H1 (cell line): ENCODE data around the gene PRKAR2B. TPM values are rescaled to one million over a fixed set of nuclear protein-coding genes. Genes with fewer than 3 reads are reported as not detected.

ENCODE experiments used
- GTF2F1 ChIP-seq: IDR thresholded peaks from 2 replicates; pipeline ENCODE4 v1.6.1; 2012; ENCODE audit warnings: low read depth, low read length, improper control_type of control experiment, borderline replicate concordance
- polyA plus RNA-seq, 7 experiments: library from polyadenylated mRNA; depleted of rRNA in 3 of 7; stranded (reverse) in 5 of 7; unstranded in 2 of 7; fragments of >200 nt in 5 of 7; fragments of 200-250 nt in 2 of 7; gene quantifications; 1 replicate in 5 of 7; 2 replicates in 1 of 7; 4 replicates in 1 of 7; pipeline versions ENCODE4 v1.2.1 to v1.2.3, GENCODE V29; 2011 to 2013; ENCODE audit warnings: missing spikeins in 2 of 7, mixed read lengths in 2 of 7
- total RNA-seq: library from RNA; stranded (reverse); fragmentation: NEBNext Ultra II Directional; extraction: Animal tissue kit (Norgen Biotek cat#: 25700); gene quantifications from 2 replicates; pipeline ENCODE4 v1.2.1, GENCODE V29; 2021
- TF ChIP-seq, protein P1 (sequence below): fragments of 300-600 bp; sonication (generic); IDR thresholded peaks from 2 replicates; pipeline ENCODE4 v1.7.1; 2012; ENCODE audit warnings: low read length, moderate library complexity, mild to moderate bottlenecking, inconsistent platforms; ENCODE audit not compliant: insufficient replicate concordance

Gene PRKAR2B
- total and polyA plus RNA-seq, 2 of the 8 experiments (the other 6 are each of a cell fraction or from before 2014, with no cell fraction given) = 10.4 to 37.0 TPM

DNA sequence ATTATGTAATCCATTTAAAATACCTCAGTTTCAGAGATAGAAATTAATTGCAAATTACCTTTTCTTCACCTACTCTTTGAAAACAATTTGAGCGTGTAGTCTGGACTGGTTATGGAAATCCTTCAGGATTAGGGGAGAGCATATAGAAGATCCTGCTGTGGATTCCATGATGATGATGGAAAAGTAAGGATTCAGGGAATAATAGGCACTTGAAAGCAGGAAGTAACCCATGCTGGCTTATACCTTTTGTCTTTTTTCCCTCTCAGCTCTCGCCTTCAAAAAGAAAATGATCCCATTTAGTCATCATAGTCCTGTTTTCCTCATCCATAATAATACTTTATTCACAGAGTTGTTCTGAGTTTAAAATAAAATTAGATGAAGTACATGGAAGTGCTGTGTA lies 128.7 kb downstream of the PRKAR2B start (continued):
- TF ChIP-seq, protein P1, sequence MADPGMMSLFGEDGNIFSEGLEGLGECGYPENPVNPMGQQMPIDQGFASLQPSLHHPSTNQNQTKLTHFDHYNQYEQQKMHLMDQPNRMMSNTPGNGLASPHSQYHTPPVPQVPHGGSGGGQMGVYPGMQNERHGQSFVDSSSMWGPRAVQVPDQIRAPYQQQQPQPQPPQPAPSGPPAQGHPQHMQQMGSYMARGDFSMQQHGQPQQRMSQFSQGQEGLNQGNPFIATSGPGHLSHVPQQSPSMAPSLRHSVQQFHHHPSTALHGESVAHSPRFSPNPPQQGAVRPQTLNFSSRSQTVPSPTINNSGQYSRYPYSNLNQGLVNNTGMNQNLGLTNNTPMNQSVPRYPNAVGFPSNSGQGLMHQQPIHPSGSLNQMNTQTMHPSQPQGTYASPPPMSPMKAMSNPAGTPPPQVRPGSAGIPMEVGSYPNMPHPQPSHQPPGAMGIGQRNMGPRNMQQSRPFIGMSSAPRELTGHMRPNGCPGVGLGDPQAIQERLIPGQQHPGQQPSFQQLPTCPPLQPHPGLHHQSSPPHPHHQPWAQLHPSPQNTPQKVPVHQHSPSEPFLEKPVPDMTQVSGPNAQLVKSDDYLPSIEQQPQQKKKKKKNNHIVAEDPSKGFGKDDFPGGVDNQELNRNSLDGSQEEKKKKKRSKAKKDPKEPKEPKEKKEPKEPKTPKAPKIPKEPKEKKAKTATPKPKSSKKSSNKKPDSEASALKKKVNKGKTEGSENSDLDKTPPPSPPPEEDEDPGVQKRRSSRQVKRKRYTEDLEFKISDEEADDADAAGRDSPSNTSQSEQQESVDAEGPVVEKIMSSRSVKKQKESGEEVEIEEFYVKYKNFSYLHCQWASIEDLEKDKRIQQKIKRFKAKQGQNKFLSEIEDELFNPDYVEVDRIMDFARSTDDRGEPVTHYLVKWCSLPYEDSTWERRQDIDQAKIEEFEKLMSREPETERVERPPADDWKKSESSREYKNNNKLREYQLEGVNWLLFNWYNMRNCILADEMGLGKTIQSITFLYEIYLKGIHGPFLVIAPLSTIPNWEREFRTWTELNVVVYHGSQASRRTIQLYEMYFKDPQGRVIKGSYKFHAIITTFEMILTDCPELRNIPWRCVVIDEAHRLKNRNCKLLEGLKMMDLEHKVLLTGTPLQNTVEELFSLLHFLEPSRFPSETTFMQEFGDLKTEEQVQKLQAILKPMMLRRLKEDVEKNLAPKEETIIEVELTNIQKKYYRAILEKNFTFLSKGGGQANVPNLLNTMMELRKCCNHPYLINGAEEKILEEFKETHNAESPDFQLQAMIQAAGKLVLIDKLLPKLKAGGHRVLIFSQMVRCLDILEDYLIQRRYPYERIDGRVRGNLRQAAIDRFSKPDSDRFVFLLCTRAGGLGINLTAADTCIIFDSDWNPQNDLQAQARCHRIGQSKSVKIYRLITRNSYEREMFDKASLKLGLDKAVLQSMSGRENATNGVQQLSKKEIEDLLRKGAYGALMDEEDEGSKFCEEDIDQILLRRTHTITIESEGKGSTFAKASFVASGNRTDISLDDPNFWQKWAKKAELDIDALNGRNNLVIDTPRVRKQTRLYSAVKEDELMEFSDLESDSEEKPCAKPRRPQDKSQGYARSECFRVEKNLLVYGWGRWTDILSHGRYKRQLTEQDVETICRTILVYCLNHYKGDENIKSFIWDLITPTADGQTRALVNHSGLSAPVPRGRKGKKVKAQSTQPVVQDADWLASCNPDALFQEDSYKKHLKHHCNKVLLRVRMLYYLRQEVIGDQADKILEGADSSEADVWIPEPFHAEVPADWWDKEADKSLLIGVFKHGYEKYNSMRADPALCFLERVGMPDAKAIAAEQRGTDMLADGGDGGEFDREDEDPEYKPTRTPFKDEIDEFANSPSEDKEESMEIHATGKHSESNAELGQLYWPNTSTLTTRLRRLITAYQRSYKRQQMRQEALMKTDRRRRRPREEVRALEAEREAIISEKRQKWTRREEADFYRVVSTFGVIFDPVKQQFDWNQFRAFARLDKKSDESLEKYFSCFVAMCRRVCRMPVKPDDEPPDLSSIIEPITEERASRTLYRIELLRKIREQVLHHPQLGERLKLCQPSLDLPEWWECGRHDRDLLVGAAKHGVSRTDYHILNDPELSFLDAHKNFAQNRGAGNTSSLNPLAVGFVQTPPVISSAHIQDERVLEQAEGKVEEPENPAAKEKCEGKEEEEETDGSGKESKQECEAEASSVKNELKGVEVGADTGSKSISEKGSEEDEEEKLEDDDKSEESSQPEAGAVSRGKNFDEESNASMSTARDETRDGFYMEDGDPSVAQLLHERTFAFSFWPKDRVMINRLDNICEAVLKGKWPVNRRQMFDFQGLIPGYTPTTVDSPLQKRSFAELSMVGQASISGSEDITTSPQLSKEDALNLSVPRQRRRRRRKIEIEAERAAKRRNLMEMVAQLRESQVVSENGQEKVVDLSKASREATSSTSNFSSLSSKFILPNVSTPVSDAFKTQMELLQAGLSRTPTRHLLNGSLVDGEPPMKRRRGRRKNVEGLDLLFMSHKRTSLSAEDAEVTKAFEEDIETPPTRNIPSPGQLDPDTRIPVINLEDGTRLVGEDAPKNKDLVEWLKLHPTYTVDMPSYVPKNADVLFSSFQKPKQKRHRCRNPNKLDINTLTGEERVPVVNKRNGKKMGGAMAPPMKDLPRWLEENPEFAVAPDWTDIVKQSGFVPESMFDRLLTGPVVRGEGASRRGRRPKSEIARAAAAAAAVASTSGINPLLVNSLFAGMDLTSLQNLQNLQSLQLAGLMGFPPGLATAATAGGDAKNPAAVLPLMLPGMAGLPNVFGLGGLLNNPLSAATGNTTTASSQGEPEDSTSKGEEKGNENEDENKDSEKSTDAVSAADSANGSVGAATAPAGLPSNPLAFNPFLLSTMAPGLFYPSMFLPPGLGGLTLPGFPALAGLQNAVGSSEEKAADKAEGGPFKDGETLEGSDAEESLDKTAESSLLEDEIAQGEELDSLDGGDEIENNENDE = peak; percentile 24
- TF ChIP-seq GTF2F1 = no peak
